ENCODE measurements around the gene DYNLT3. TPM values are rescaled to one million over a fixed set of nuclear protein-coding genes. Genes with fewer than 3 reads are reported as not detected.

Gene DYNLT3
- total and polyA plus RNA-seq, 2 experiments from 2014 or later = 36.7 to 42.8 TPM

DNA sequence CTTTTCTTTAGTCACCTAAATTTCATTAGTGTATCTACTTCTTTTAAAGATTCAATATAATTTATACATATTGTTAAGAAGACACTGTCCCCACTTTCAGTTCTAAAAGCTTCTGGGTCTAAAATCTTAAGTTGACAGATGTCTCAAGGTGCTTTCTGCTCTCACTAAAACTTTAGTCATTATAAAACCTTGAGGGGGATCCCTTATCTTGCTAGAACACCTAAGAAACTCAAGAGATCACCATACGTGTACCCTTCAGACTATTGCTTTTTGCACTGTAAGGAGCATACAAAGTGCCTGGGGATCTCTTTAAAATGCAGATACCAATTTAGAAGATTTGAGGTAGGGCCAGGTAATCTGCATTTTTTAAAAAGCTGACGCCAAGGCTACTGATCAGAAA, 37.4 kb downstream of the DYNLT3 start:
- H3K4me3 ChIP-seq = no peak overlapping the region
- H3K27ac ChIP-seq = no peak overlapping the region
- 85% methylated on average over 2 of the region's 2 CpGs for WGBS (ENCODE audit: low lambda C conversion rate, missing lambda C conversion rate)
- H2AFZ ChIP-seq = no peak overlapping the region
- H3K4me2 ChIP-seq = no peak overlapping the region
- H3K9me2 ChIP-seq (replicated peaks; ENCODE audit: insufficient read depth) = no peaks in the 10 kb centered on the region
- no peak for TF ChIP-seq EZH2 (IDR thresholded peaks at IDR 0.05; ENCODE audit: borderline replicate concordance)
- TF ChIP-seq EZH2phosphoT487 (IDR thresholded peaks at IDR 0.05; ENCODE audit: low read depth, severe bottlenecking, unreplicated experiment) = no peak
- TF ChIP-seq, protein P1, sequence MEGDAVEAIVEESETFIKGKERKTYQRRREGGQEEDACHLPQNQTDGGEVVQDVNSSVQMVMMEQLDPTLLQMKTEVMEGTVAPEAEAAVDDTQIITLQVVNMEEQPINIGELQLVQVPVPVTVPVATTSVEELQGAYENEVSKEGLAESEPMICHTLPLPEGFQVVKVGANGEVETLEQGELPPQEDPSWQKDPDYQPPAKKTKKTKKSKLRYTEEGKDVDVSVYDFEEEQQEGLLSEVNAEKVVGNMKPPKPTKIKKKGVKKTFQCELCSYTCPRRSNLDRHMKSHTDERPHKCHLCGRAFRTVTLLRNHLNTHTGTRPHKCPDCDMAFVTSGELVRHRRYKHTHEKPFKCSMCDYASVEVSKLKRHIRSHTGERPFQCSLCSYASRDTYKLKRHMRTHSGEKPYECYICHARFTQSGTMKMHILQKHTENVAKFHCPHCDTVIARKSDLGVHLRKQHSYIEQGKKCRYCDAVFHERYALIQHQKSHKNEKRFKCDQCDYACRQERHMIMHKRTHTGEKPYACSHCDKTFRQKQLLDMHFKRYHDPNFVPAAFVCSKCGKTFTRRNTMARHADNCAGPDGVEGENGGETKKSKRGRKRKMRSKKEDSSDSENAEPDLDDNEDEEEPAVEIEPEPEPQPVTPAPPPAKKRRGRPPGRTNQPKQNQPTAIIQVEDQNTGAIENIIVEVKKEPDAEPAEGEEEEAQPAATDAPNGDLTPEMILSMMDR (IDR thresholded peaks at IDR 0.05; ENCODE audit: poor library complexity) = no peak
- H3K36me3 ChIP-seq (replicated peaks; ENCODE audit: insufficient read depth, low read depth) = no peaks in the 10 kb centered on the region
- no peaks in the 10 kb centered on the region for H3K79me2 ChIP-seq
- H3K9me3 ChIP-seq (ENCODE audit: low read depth) = no peaks in the 10 kb centered on the region
- no peak for DNase-seq (ENCODE audit: low spot score)
- no peaks in the 10 kb centered on the region for H4K20me1 ChIP-seq (ENCODE audit: insufficient read depth, poor library complexity, severe bottlenecking)
- no peaks in the 10 kb centered on the region for H3K27me3 ChIP-seq
- H3K4me1 ChIP-seq (ENCODE audit: insufficient read depth) = no peaks in the 10 kb centered on the region

DNA sequence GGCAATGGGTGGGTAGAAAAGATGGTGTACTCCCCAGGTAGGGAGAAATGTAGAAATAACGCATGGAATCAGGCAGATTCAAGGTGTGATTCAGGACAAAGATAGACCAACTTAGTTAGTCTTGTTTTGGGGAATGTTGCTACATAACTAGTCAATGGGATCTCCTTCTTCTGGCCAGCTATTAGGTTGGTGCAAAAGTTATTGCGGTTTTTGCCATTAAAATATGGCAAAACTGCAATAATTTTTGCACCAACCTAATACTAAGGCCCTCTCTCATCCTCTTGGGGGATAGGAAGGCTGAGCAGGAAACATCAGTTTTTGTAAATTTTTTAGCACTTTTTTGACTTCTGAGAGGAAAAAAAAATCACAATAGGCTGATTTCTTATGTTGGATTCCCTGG, 44.3 kb downstream of the DYNLT3 start:
- WGBS (ENCODE audit: low lambda C conversion rate, missing lambda C conversion rate) = 69% methylated on average over 2 of the region's 2 CpGs
- Histone ChIP-seq H3K9me2 (replicated peaks; ENCODE audit: insufficient read depth) (no peaks in the 10 kb centered on the region), H3K36me3 (replicated peaks; ENCODE audit: insufficient read depth, low read depth) (no peaks in the 10 kb centered on the region), H2AFZ (no peak overlapping the region), H3K9me3 (ENCODE audit: low read depth) (no peaks in the 10 kb centered on the region), H3K4me1 (ENCODE audit: insufficient read depth) (no peaks in the 10 kb centered on the region), H4K20me1 (ENCODE audit: insufficient read depth, poor library complexity, severe bottlenecking) (no peaks in the 10 kb centered on the region), H3K79me2 (no peaks in the 10 kb centered on the region), H3K4me3 (no peak overlapping the region), H3K27ac (no peak overlapping the region), H3K27me3 (no peaks in the 10 kb centered on the region), H3K4me2 (no peak overlapping the region)
- TF ChIP-seq EZH2phosphoT487 (IDR thresholded peaks at IDR 0.05; ENCODE audit: low read depth, severe bottlenecking, unreplicated experiment) = no peak
- TF ChIP-seq EZH2 (IDR thresholded peaks at IDR 0.05; ENCODE audit: borderline replicate concordance) = no peak
- TF ChIP-seq, protein P1 (IDR thresholded peaks at IDR 0.05; ENCODE audit: poor library complexity) = no peak
- no peak for DNase-seq (ENCODE audit: low spot score)

DNA sequence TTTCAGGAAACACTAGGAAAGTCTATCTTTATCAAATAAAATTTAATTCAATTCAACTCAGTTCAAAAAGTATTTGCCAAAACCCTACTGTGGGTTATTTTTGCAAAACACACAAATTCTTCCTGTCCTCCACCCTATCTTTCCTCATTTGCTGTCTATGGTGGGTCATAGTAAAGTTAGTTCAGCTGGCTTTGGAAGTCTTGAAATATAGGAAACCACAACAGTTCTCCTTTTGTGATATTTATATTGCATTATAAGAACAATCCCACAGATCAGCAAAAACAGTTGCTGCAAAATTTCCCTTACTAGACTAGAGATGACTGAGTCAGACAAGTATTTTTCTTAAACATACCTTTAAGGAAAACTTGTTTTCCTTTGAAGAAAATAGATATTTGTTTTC, 45.3 kb downstream of the DYNLT3 start:
- no peaks in the 10 kb centered on the region for H3K4me1 ChIP-seq (ENCODE audit: insufficient read depth)
- no peak overlapping the region for H3K27ac ChIP-seq
- no peak overlapping the region for H3K4me3 ChIP-seq
- no peaks in the 10 kb centered on the region for H3K9me2 ChIP-seq (replicated peaks; ENCODE audit: insufficient read depth)
- H3K4me2 ChIP-seq = no peak overlapping the region
- DNase-seq (ENCODE audit: low spot score) = no peak
- no peaks in the 10 kb centered on the region for H3K9me3 ChIP-seq (ENCODE audit: low read depth)
- no peak for TF ChIP-seq EZH2 (IDR thresholded peaks at IDR 0.05; ENCODE audit: borderline replicate concordance)
- no peak for TF ChIP-seq EZH2phosphoT487 (IDR thresholded peaks at IDR 0.05; ENCODE audit: low read depth, severe bottlenecking, unreplicated experiment)
- TF ChIP-seq, protein P1 (IDR thresholded peaks at IDR 0.05; ENCODE audit: poor library complexity) = no peak
- H3K36me3 ChIP-seq (replicated peaks; ENCODE audit: insufficient read depth, low read depth) = no peaks in the 10 kb centered on the region
- H2AFZ ChIP-seq = no peak overlapping the region
- no peaks in the 10 kb centered on the region for H3K79me2 ChIP-seq
- H4K20me1 ChIP-seq (ENCODE audit: insufficient read depth, poor library complexity, severe bottlenecking) = no peaks in the 10 kb centered on the region
- no peaks in the 10 kb centered on the region for H3K27me3 ChIP-seq

DNA sequence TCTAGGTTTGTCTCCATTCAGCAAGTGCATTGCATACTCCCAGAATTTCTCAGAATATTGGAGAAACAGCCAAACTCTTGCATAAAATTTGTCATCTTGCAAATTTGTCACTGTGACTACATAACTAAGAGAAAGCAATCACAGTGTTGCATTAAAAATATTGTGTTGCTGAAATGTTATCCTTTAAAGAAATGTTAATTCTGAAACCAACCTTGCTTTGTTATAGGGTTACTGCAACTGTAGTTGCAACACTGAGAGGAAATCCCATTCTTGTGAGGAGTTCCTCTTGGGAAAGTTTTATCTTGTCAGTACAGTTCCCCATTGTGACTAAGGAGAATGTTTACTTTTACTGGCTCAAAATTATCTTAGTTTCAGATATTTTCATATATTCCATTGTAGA, 46.7 kb downstream of the DYNLT3 start:
- H3K27ac ChIP-seq = no peak overlapping the region

More for the DNA sequence above, 46.7 kb downstream of the DYNLT3 start:
- TF ChIP-seq, protein P1 (IDR thresholded peaks at IDR 0.05; ENCODE audit: poor library complexity) = no peak
- TF ChIP-seq EZH2phosphoT487 (IDR thresholded peaks at IDR 0.05; ENCODE audit: low read depth, severe bottlenecking, unreplicated experiment) (no peak), EZH2 (IDR thresholded peaks at IDR 0.05; ENCODE audit: borderline replicate concordance) (no peak)
- no peak for DNase-seq (ENCODE audit: low spot score)
- Histone ChIP-seq H3K4me1 (ENCODE audit: insufficient read depth) (no peaks in the 10 kb centered on the region), H4K20me1 (ENCODE audit: insufficient read depth, poor library complexity, severe bottlenecking) (no peaks in the 10 kb centered on the region), H3K36me3 (replicated peaks; ENCODE audit: insufficient read depth, low read depth) (no peaks in the 10 kb centered on the region), H3K4me3 (no peak overlapping the region), H3K27me3 (no peaks in the 10 kb centered on the region), H3K9me3 (ENCODE audit: low read depth) (no peaks in the 10 kb centered on the region), H3K9me2 (replicated peaks; ENCODE audit: insufficient read depth) (no peaks in the 10 kb centered on the region), H3K79me2 (no peaks in the 10 kb centered on the region), H2AFZ (no peak overlapping the region), H3K4me2 (no peak overlapping the region)

Data from hepatocyte (in vitro differentiated cells).